OCI-LY7 (cell line): ENCODE data around the gene TSPAN9. TPM values are rescaled to one million over a fixed set of nuclear protein-coding genes. Genes with fewer than 3 reads are reported as not detected.

ENCODE experiments used
- BruUV-seq: library from RNA; stranded (reverse); fragments of 400-500 nt; replicated peaks from 2 replicates; lab custom pipeline; 2021; lab: Mats Ljungman, UMichigan
- CTCF ChIA-PET: fragments of 300-600 bp; sonication (Branson Sonifier 250); formaldehyde crosslinking; loops from one replicate; lab custom pipeline; 2022; ENCODE audit warnings: antibody characterized with exemption; ENCODE audit not compliant: unreplicated experiment; lab: Charles Lee
- POLR2A ChIA-PET: fragments of 300-600 bp; sonication (Branson Sonifier 250); formaldehyde crosslinking; loops from one replicate; lab custom pipeline; 2022; ENCODE audit warnings: antibody characterized with exemption; lab: Charles Lee
- DNase-seq: peaks from one replicate; pipeline ENCODE4 v3.0.0-alpha.2; 2015; ENCODE audit warnings: low spot score
- H2AFZ ChIP-seq: fragments of 200-600 bp; sonication (generic), shearing (Covaris generic); 2 replicates; pipeline ENCODE4 v1.6.1; 2014; ENCODE audit warnings: mild to moderate bottlenecking, antibody characterized with exemption, low read length, moderate library complexity
- H3K27ac ChIP-seq: fragments of 200-600 bp; sonication (generic); 2 replicates; pipeline ENCODE4 v1.5.1; 2014; ENCODE audit warnings: mixed run types, low read depth, mild to moderate bottlenecking, moderate library complexity, low read length, inconsistent platforms; ENCODE audit not compliant: poor library complexity, severe bottlenecking
- H3K36me3 ChIP-seq: fragments of 200-600 bp; sonication (generic); 2 replicates; pipeline ENCODE4 v1.6.1; 2014; ENCODE audit warnings: mild to moderate bottlenecking, antibody characterized with exemption, low read length, moderate library complexity, mixed read lengths; ENCODE audit not compliant: insufficient read depth
- H3K4me1 ChIP-seq: fragments of 200-600 bp; sonication (generic); 2 replicates; pipeline ENCODE4 v1.5.1; 2014; ENCODE audit warnings: mild to moderate bottlenecking, low read length; ENCODE audit not compliant: insufficient read depth, poor library complexity, severe bottlenecking
- H3K4me2 ChIP-seq: fragments of 200-600 bp; sonication (generic); 2 replicates; pipeline ENCODE4 v1.6.1; 2014; ENCODE audit warnings: mild to moderate bottlenecking, low read length
- H3K4me3 ChIP-seq: fragments of 200-600 bp; sonication (generic); 2 replicates; pipeline ENCODE4 v1.5.1; 2014; ENCODE audit warnings: mild to moderate bottlenecking, low read depth, low read length; ENCODE audit not compliant: poor library complexity, severe bottlenecking
- H3K79me2 ChIP-seq: fragments of 200-600 bp; sonication (generic); 2 replicates; pipeline ENCODE4 v1.6.1; 2016; ENCODE audit warnings: low read depth, mild to moderate bottlenecking, low read length, moderate library complexity, mixed read lengths; ENCODE audit not compliant: insufficient read depth
- H3K9me2 ChIP-seq: fragments of 200-600 bp; sonication (generic); 2 replicates; pipeline ENCODE4 v1.6.1; 2016; ENCODE audit warnings: mild to moderate bottlenecking, low read length, mixed read lengths; ENCODE audit not compliant: insufficient read depth
- H3K9me3 ChIP-seq: fragments of 200-600 bp; sonication (generic); 2 replicates; pipeline ENCODE4 v1.6.1; 2014; ENCODE audit warnings: mild to moderate bottlenecking, mixed run types, low read length, mixed read lengths
- H4K20me1 ChIP-seq: fragments of 200-600 bp; sonication (generic); 2 replicates; pipeline ENCODE4 v1.6.1; 2014; ENCODE audit warnings: mild to moderate bottlenecking, antibody characterized with exemption, low read length, moderate library complexity, mixed read lengths; ENCODE audit not compliant: insufficient read depth
- EZH2phosphoT487 ChIP-seq: fragments of 200-600 bp; sonication (generic); IDR thresholded peaks from 2 replicates; pipeline ENCODE4 v1.6.1; 2018; ENCODE audit warnings: low read depth, borderline replicate concordance, mild to moderate bottlenecking, mixed run types, antibody characterized with exemption, low read length, moderate library complexity, mixed read lengths
- intact Hi-C: fragments of 100-400 bp; cut with micrococcal nuclease; formaldehyde crosslinking; loops from one replicate; pipeline ENCODE4 v1.10.0; 2022; ENCODE audit not compliant: unreplicated experiment
- total RNA-seq, 2 experiments: library from RNA; depleted of rRNA in 1 of 2; stranded (reverse); fragments of >200 nt in 1 of 2; shearing (Covaris generic) in 1 of 2; gene quantifications; 2 replicates each; pipeline ENCODE4 v1.2.3, GENCODE V29; 2014 to 2022
- TF ChIP-seq, protein P1 (sequence below): fragments of 200-600 bp; sonication (generic); conservative IDR thresholded peaks from 2 replicates; pipeline ENCODE4 v1.5.1; 2014; ENCODE audit warnings: mild to moderate bottlenecking, antibody characterized with exemption, low read length, moderate library complexity, mixed read lengths

TSPAN9 gene
- total RNA-seq, 2 experiments from 2014 or later = 0.50 to 0.74 TPM

DNA sequence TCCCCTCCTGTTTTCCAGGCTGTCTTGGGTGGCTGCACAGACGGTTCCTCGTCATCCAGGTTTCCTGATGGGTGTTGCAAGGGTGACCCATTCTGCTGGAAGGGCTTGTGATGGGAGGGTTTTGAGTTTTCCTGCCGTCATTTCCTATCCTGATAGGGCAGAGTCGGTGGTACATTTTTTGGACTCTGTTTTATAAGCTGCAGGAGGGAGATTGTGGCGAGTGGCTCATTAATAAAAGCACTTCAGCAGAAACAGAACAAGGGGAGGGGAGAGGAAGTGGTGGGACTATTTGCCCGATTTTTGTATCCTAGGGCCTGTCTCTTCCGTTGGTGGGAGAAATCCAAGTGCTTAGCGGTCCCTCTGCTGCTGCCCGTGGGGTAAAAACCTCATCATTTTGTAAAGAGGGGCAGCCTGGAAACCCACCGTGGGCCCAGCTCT is 40.0 kb downstream of the TSPAN9 start:
- no peak for DNase-seq
- no TSS peak for BruUV-seq
- Histone ChIP-seq H4K20me1 (no peaks in the 10 kb centered on the region), H3K4me3 (no peak overlapping the region), H3K4me1 (no peaks in the 10 kb centered on the region), H3K27ac (no peak overlapping the region), H3K4me2 (no peak overlapping the region), H3K9me3 (no peaks in the 10 kb centered on the region), H3K9me2 (no peaks in the 10 kb centered on the region), H3K36me3 (no peaks in the 10 kb centered on the region), H3K79me2 (no peaks in the 10 kb centered on the region), H2AFZ (no peak overlapping the region)
- intact Hi-C loops = no loop called here
- TF ChIP-seq, protein P1, sequence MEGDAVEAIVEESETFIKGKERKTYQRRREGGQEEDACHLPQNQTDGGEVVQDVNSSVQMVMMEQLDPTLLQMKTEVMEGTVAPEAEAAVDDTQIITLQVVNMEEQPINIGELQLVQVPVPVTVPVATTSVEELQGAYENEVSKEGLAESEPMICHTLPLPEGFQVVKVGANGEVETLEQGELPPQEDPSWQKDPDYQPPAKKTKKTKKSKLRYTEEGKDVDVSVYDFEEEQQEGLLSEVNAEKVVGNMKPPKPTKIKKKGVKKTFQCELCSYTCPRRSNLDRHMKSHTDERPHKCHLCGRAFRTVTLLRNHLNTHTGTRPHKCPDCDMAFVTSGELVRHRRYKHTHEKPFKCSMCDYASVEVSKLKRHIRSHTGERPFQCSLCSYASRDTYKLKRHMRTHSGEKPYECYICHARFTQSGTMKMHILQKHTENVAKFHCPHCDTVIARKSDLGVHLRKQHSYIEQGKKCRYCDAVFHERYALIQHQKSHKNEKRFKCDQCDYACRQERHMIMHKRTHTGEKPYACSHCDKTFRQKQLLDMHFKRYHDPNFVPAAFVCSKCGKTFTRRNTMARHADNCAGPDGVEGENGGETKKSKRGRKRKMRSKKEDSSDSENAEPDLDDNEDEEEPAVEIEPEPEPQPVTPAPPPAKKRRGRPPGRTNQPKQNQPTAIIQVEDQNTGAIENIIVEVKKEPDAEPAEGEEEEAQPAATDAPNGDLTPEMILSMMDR = no peak
- no peak for TF ChIP-seq EZH2phosphoT487
- ChIA-PET POLR2A (interaction anchor here (0.7 kb wide), 1 partner anchor 492 kb away, joined by 4 read pairs; no protein-coding TSS in a partner anchor), CTCF (no interaction called here)

DNA sequence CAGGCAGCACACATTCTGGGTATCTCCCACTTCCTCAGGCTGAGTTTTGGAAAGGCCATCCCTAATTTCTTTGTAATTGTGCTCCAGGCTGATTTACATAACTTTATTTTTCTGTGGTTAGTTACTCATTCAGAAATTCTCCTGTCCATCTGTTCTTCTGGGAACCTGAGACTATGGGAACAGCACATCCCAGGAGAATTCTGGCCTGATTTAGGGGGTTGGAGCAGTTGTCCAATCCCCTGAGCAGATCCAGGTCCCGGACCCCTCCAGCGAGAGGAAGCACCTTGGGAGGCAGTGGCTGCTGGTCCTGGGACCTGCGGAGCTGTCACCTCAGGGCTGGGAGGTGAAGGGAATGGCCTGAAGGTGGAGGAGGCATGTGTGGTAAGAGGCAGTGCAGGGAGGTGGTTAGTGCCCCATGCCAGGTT is 40.4 kb downstream of the TSPAN9 start:
- Histone ChIP-seq H3K4me3 (no peak overlapping the region), H3K79me2 (no peaks in the 10 kb centered on the region), H3K9me2 (no peaks in the 10 kb centered on the region), H3K27ac (no peak overlapping the region), H3K9me3 (no peaks in the 10 kb centered on the region), H3K4me1 (no peaks in the 10 kb centered on the region), H2AFZ (no peak overlapping the region), H3K36me3 (no peaks in the 10 kb centered on the region), H3K4me2 (no peak overlapping the region), H4K20me1 (no peaks in the 10 kb centered on the region)
- intact Hi-C loops = no loop called here
- no TSS peak for BruUV-seq
- DNase-seq = no peak
- ChIA-PET CTCF (no interaction called here), POLR2A (interaction anchor here (0.7 kb wide), 1 partner anchor 493 kb away, joined by 4 read pairs; no protein-coding TSS in a partner anchor)
- TF ChIP-seq, protein P1 = no peak
- TF ChIP-seq EZH2phosphoT487 = no peak

DNA sequence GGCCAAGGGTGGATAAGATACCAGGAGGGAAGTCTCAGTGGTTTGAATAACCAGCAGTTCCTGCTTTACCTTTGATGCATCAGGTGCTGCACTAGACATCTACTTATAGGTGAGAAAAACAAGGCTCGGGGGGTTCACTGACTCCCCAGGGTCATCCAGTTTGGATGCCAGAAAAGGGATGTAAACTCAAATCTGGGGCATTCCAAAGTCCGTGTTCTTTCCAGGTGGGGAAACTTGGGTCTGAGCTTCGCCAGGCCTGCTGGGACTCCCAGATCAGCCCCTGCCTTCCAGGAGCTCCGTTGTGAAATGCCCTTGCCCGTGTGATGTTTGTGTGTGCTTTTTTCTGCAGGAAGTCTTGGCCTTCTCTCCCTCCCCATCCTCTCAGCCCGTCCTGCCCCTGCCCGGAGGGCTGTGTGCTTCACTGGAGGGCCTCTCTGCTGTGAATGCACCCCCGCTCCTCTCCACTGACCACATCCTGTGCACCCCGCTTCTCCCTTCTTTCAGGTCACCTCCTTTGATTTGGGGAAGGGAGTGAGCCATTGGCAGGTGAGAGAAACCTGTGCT is 42.1 kb downstream of the TSPAN9 start:
- Histone ChIP-seq H3K36me3 (no peaks in the 10 kb centered on the region), H3K9me3 (no peaks in the 10 kb centered on the region), H3K4me3 (no peak overlapping the region), H3K79me2 (no peaks in the 10 kb centered on the region), H3K27ac (no peak overlapping the region), H3K9me2 (no peaks in the 10 kb centered on the region), H3K4me2 (no peak overlapping the region), H2AFZ (no peak overlapping the region), H3K4me1 (no peaks in the 10 kb centered on the region), H4K20me1 (no peaks in the 10 kb centered on the region)
- TF ChIP-seq EZH2phosphoT487 = no peak
- TF ChIP-seq, protein P1 = no peak
- no peak for DNase-seq
- ChIA-PET POLR2A (no interaction called here), CTCF (no interaction called here)
- no TSS peak for BruUV-seq
- intact Hi-C loops = no loop called here
